ENCODE results near the gene DDX47.

DDX47 gene

GRCh38 chr12:12877153-12877768, 64.1 kb downstream of the DDX47 start:
- peak; percentile 61 for DNase-seq

- peak; percentile 82 for DNase-seq
Measured at GRCh38 chr12:12877781-12878455, 64.8 kb downstream of the DDX47 start.
